GM12878 (cell line): ENCODE results near the gene CCDC6. TPM values are rescaled to one million over a fixed set of nuclear protein-coding genes. Genes with fewer than 3 reads are reported as not detected.

Experiments used
- ATAC-seq: fragments of 200-7000 bp; cut with Tn5 transposase; 3 replicates; pipeline ENCODE4 v1.9.1; 2020; ENCODE audit warnings: mild to moderate bottlenecking, moderate library complexity
- BruUV-seq: library from RNA; stranded (reverse); fragments of 400-500 nt; replicated peaks from 2 replicates; lab custom pipeline; 2021; lab: Mats Ljungman, UMichigan
- CTCF ChIA-PET: fragments of 300-600 bp; sonication (Branson Sonifier 250); formaldehyde crosslinking; extraction: SDS; loops from one replicate; lab custom pipeline; 2021; ENCODE audit warnings: inconsistent platforms; lab: Yijun Ruan, JAX
- POLR2A ChIA-PET: fragments of 350-600 bp; formaldehyde crosslinking; extraction: SDS; loops from one replicate; lab custom pipeline; 2021; ENCODE audit warnings: inconsistent platforms; lab: Charles Lee
- RAD21 ChIA-PET: fragments of 300-600 bp; sonication (Branson Sonifier 250); formaldehyde crosslinking; loops from one replicate; lab custom pipeline; 2023; ENCODE audit warnings: antibody characterized with exemption; ENCODE audit not compliant: unreplicated experiment; lab: Charles Lee
- SMC1A ChIA-PET: fragments of 300-600 bp; sonication (Branson Sonifier 250); formaldehyde crosslinking; loops from one replicate; lab custom pipeline; 2023; ENCODE audit not compliant: unreplicated experiment, uncharacterized antibody; lab: Charles Lee
- DNase-seq: peaks from one replicate; pipeline ENCODE4 v3.0.0-alpha.2; 2011; ENCODE audit warnings: low read depth, low spot score
- FAIRE-seq: peaks from 3 replicates; lab custom pipeline; 2011; peaks lifted over from hg19 to GRCh38; lab: Jason Lieb, UNC
- H2AFZ ChIP-seq: 2 replicates; pipeline ENCODE4 v1.6.0; 2011; ENCODE audit warnings: low read depth, low read length, control low read depth; ENCODE audit not compliant: control insufficient read depth
- H3K27ac ChIP-seq: 2 replicates; pipeline ENCODE4 v1.5.1; 2011; ENCODE audit warnings: control low read depth; ENCODE audit not compliant: control insufficient read depth, insufficient read depth
- H3K27me3 ChIP-seq, 2 experiments: replicated peaks in 1 of 2; 2 replicates each; pipeline versions ENCODE4 v1.6.0 to v1.6.1; 2011; ENCODE audit warnings: low read length in 1 of 2; ENCODE audit not compliant: control insufficient read depth in 2 of 2, insufficient read depth in 2 of 2
- H3K36me3 ChIP-seq, 2 experiments: 2 replicates each; pipeline ENCODE4 v1.5.1; 2011; ENCODE audit warnings: low read length in 1 of 2; ENCODE audit not compliant: control insufficient read depth in 2 of 2, insufficient read depth in 2 of 2
- H3K4me1 ChIP-seq: 2 replicates; pipeline ENCODE4 v1.6.1; 2011; ENCODE audit warnings: mild to moderate bottlenecking, low read length, moderate library complexity, mixed read lengths; ENCODE audit not compliant: control insufficient read depth, insufficient read depth
- H3K4me2 ChIP-seq: 2 replicates; pipeline ENCODE4 v1.6.0; 2011; ENCODE audit warnings: control low read depth; ENCODE audit not compliant: control insufficient read depth, insufficient read depth
- H3K4me3 ChIP-seq: fragments of 200-600 bp; sonication (generic); 2 replicates; pipeline ENCODE4 v1.5.1; 2016
- H3K79me2 ChIP-seq: 2 replicates; pipeline ENCODE4 v1.6.0; 2011; ENCODE audit warnings: low read length; ENCODE audit not compliant: control insufficient read depth, insufficient read depth
- H3K9ac ChIP-seq: 2 replicates; pipeline ENCODE4 v1.8.0; 2011; ENCODE audit warnings: low read length, control low read depth, mixed read lengths; ENCODE audit not compliant: control insufficient read depth, insufficient read depth
- H3K9me3 ChIP-seq: replicated peaks from 3 replicates; pipeline ENCODE4 v1.5.1; 2011; ENCODE audit warnings: mild to moderate bottlenecking, low read length; ENCODE audit not compliant: control insufficient read depth, insufficient read depth
- H4K20me1 ChIP-seq: 2 replicates; pipeline ENCODE4 v1.6.0; 2011; ENCODE audit not compliant: control insufficient read depth, insufficient read depth
- BRCA1 ChIP-seq: IDR thresholded peaks from 2 replicates; pipeline ENCODE4 v1.6.1; 2011; ENCODE audit warnings: low read depth, low read length, improper control_type of control experiment
- CHD1 ChIP-seq: IDR thresholded peaks from 2 replicates; pipeline ENCODE4 v1.6.1; 2012; ENCODE audit warnings: low read depth, low read length, improper control_type of control experiment
- ETV6 ChIP-seq, 2 experiments: fragments of 450-650 bp in 1 of 2; IDR thresholded peaks in 1 of 2; conservative IDR thresholded peaks in 1 of 2; 2 replicates each; pipeline ENCODE4 v1.6.1; 2014; ENCODE audit warnings: antibody characterized with exemption in 1 of 2, borderline replicate concordance in 1 of 2, low read depth in 1 of 2, mild to moderate bottlenecking in 1 of 2, moderate library complexity in 1 of 2
- MYC ChIP-seq: IDR thresholded peaks from 2 replicates; pipeline ENCODE4 v1.6.1; 2011; ENCODE audit warnings: mild to moderate bottlenecking, low read length, moderate library complexity, inconsistent platforms; ENCODE audit not compliant: insufficient read depth, insufficient replicate concordance, insufficient read length, severe bottlenecking
- PAX5 ChIP-seq: IDR thresholded peaks from 2 replicates; pipeline ENCODE4 v1.6.1; 2011; ENCODE audit warnings: low read depth, low read length, borderline replicate concordance
- POU2F2 ChIP-seq: IDR thresholded peaks from 3 replicates; pipeline ENCODE4 v1.6.1; 2011; ENCODE audit warnings: low read depth, mild to moderate bottlenecking, low read length, borderline replicate concordance
- RBBP5 ChIP-seq: fragments of 200-600 bp; sonication (generic); conservative IDR thresholded peaks from 2 replicates; pipeline ENCODE4 v1.6.1; 2016
- SUPT20H ChIP-seq: IDR thresholded peaks from 2 replicates; pipeline ENCODE4 v1.6.1; 2011; ENCODE audit warnings: low read depth, mild to moderate bottlenecking, low read length, moderate library complexity, borderline replicate concordance; ENCODE audit not compliant: control insufficient read depth
- TAF1 ChIP-seq: IDR thresholded peaks from 2 replicates; pipeline ENCODE4 v1.6.1; 2011; ENCODE audit warnings: mild to moderate bottlenecking, low read depth, low read length, borderline replicate concordance
- WGBS: methylation state at CpG from one replicate; pipeline ENCODE4 v1.1.6; 2016; ENCODE audit warnings: low lambda C conversion rate; ENCODE audit not compliant: insufficient replicate concordance, insufficient coverage; ENCODE audit errors: missing lambda C conversion rate; 5-methylcytosine and 5-hydroxymethylcytosine counted together
- in situ Hi-C: fragments of 300-500 bp; cut with MboI; formaldehyde crosslinking; loops from 9 replicates; pipeline ENCODE4 v1.14.3; 2018; ENCODE audit warnings: mixed read lengths
- intact Hi-C: fragments of 100-400 bp; cut with micrococcal nuclease; formaldehyde crosslinking; loops from one replicate; pipeline ENCODE4 v1.14.2; 2022; ENCODE audit not compliant: unreplicated experiment
- polyA plus RNA-seq, 11 experiments: library from polyadenylated mRNA; depleted of rRNA in 4 of 11; unstranded in 6 of 11; stranded (reverse) in 5 of 11; fragments of >200 nt; fragmentation: Nextera tagmentation in 4 of 11; fragmentation: Illumina TruSeq in 1 of 11; extraction: Ambion mirVana in 4 of 11; extraction: Trizol in 1 of 11; gene quantifications; 1 replicate in 1 of 11; 2 replicates in 10 of 11; pipeline versions ENCODE4 v1.2.1 to v1.2.3, GENCODE V29; 2011 to 2016; ENCODE audit warnings: inconsistent platforms in 2 of 11, missing spikeins in 2 of 11, low read depth in 1 of 11
- total RNA-seq, 4 experiments: library from RNA; depleted of rRNA in 3 of 4; stranded (reverse); fragments of >200 nt in 3 of 4; fragmentation: Illumina TruSeq in 1 of 4; extraction: Trizol in 1 of 4; gene quantifications; 2 replicates each; pipeline versions ENCODE4 v1.2.1 to v1.2.3, GENCODE V29; 2013 to 2021
- TF ChIP-seq, protein P1 (sequence below): fragments of 450-650 bp; IDR thresholded peaks from 2 replicates; pipeline ENCODE4 v1.6.1; 2017; ENCODE audit warnings: mild to moderate bottlenecking, low read depth, inconsistent platforms; ENCODE audit not compliant: poor library complexity, severe bottlenecking
- TF ChIP-seq, protein P2 (sequence below): fragments of 450-650 bp; IDR thresholded peaks from 2 replicates; pipeline ENCODE4 v1.6.1; 2016; ENCODE audit warnings: mild to moderate bottlenecking
- TF ChIP-seq, protein P3 (sequence below): fragments of 450-650 bp; conservative IDR thresholded peaks from 2 replicates; pipeline ENCODE4 v1.6.1; 2017; ENCODE audit warnings: mild to moderate bottlenecking, moderate library complexity
- TF ChIP-seq, protein P4 (sequence below): fragments of 450-650 bp; IDR thresholded peaks from 2 replicates; pipeline ENCODE4 v1.6.1; 2016; ENCODE audit warnings: mild to moderate bottlenecking
- TF ChIP-seq, protein P5 (sequence below): IDR thresholded peaks from 2 replicates; pipeline ENCODE4 v1.6.1; 2011; ENCODE audit warnings: low read depth, mild to moderate bottlenecking, low read length, moderate library complexity, borderline replicate concordance; ENCODE audit errors: extremely low read depth

The CCDC6 gene
- total and polyA plus RNA-seq, 10 of the 15 experiments (the other 5 are each of a cell fraction or from before 2014, with no cell fraction given), result 11.8 to 46.2 (median 26.7) TPM

DNA sequence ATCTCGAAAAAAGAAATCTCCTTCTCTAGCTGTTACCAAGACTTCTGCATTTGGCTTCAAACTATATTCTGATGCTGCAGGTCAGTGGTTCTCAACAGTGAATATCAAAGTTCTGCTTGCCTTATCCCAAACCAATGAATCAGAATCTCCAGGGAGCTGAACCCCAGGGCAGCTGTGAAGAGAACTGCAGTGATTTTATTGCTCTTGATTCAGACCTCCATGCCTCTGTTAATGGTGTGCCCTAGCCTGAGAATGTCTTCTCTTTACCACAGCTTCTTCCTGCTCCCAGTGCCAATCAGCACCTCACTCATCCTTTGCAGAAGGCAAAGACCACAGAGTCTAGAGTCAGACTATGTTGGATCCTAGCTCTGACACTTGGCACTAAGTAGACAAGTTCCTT is 106.9 kb downstream of the CCDC6 start (continued):
- TF ChIP-seq, protein P1, sequence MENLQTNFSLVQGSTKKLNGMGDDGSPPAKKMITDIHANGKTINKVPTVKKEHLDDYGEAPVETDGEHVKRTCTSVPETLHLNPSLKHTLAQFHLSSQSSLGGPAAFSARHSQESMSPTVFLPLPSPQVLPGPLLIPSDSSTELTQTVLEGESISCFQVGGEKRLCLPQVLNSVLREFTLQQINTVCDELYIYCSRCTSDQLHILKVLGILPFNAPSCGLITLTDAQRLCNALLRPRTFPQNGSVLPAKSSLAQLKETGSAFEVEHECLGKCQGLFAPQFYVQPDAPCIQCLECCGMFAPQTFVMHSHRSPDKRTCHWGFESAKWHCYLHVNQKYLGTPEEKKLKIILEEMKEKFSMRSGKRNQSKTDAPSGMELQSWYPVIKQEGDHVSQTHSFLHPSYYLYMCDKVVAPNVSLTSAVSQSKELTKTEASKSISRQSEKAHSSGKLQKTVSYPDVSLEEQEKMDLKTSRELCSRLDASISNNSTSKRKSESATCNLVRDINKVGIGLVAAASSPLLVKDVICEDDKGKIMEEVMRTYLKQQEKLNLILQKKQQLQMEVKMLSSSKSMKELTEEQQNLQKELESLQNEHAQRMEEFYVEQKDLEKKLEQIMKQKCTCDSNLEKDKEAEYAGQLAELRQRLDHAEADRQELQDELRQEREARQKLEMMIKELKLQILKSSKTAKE, result no peak

DNA sequence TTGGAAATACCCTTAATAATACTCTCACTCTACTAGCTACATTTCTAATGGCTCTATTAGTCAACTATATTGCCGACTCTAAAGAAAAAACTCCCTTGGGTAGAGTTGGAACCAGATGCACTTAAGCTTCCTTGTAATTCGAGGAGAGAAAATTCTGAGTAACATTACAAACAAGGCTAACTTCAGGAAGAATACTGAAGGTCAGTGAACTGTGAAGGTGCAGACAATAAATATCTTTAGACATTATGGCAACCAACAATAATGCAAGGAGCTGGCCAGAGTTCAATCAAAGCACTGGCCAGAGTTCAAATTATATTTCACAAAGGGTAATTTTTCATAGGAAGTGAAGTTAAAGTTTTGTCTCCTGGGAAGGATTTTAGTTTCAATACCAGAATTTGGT is 112.4 kb downstream of the CCDC6 start:
- Histone ChIP-seq H4K20me1 (no peaks in the 10 kb centered on the region), H3K9me3 (no peaks in the 10 kb centered on the region), H3K9ac (no peak overlapping the region), H3K4me1 (no peaks in the 10 kb centered on the region), H3K27me3 (no peaks in the 10 kb centered on the region), H3K4me2 (no peak overlapping the region), H3K36me3 (peaks cover 6 to 15% of the 10 kb centered on the region in 2 experiments; a peak in 3 of 4 replicates), H3K79me2 (no peaks in the 10 kb centered on the region), H2AFZ (no peak overlapping the region), H3K4me3 (no peak overlapping the region), H3K27ac (no peak overlapping the region)
- in situ Hi-C loops (no loop called here), intact Hi-C loops (no loop called here)
- SMC1A ChIA-PET, result interaction anchor here (1.0 to 1.2 kb wide), 2 partner anchors 17 to 30 kb away, joined by 3 read pairs; no protein-coding TSS in a partner anchor
- 53% methylated on average over 2 of the region's 2 CpGs for WGBS
- FAIRE-seq (no peak), DNase-seq (no peak), ATAC-seq (no peak)
- RAD21 ChIA-PET, result no interaction called here
- CTCF ChIA-PET, result interaction anchor here (1.3 to 1.6 kb wide), 3 partner anchors 15 to 1011 kb away, joined by 3 to 4 read pairs (median 3); no protein-coding TSS in a partner anchor
- no TSS peak for BruUV-seq
- POLR2A ChIA-PET, result interaction anchor here (1.0 kb wide), 1 partner anchor 30 kb away, joined by 3 read pairs; no protein-coding TSS in a partner anchor
- TF ChIP-seq RBBP5 (no peak), CHD1 (no peak), ETV6 (conservative IDR thresholded peaks at IDR 0.05 in 1 of 2, IDR thresholded peaks at IDR 0.05 in 1 of 2; ENCODE audit: borderline replicate concordance in 1 of 2, low read depth in 1 of 2) (no peak), SUPT20H (no peak), BRCA1 (no peak), MYC (no peak), PAX5 (no peak), TAF1 (no peak), POU2F2 (no peak)
- TF ChIP-seq, protein P2, sequence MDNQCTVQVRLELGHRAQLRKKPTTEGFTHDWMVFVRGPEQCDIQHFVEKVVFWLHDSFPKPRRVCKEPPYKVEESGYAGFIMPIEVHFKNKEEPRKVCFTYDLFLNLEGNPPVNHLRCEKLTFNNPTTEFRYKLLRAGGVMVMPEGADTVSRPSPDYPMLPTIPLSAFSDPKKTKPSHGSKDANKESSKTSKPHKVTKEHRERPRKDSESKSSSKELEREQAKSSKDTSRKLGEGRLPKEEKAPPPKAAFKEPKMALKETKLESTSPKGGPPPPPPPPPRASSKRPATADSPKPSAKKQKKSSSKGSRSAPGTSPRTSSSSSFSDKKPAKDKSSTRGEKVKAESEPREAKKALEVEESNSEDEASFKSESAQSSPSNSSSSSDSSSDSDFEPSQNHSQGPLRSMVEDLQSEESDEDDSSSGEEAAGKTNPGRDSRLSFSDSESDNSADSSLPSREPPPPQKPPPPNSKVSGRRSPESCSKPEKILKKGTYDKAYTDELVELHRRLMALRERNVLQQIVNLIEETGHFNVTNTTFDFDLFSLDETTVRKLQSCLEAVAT, result no peak
- TF ChIP-seq, protein P3, sequence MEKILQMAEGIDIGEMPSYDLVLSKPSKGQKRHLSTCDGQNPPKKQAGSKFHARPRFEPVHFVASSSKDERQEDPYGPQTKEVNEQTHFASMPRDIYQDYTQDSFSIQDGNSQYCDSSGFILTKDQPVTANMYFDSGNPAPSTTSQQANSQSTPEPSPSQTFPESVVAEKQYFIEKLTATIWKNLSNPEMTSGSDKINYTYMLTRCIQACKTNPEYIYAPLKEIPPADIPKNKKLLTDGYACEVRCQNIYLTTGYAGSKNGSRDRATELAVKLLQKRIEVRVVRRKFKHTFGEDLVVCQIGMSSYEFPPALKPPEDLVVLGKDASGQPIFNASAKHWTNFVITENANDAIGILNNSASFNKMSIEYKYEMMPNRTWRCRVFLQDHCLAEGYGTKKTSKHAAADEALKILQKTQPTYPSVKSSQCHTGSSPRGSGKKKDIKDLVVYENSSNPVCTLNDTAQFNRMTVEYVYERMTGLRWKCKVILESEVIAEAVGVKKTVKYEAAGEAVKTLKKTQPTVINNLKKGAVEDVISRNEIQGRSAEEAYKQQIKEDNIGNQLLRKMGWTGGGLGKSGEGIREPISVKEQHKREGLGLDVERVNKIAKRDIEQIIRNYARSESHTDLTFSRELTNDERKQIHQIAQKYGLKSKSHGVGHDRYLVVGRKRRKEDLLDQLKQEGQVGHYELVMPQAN, result no peak
- TF ChIP-seq, protein P4, sequence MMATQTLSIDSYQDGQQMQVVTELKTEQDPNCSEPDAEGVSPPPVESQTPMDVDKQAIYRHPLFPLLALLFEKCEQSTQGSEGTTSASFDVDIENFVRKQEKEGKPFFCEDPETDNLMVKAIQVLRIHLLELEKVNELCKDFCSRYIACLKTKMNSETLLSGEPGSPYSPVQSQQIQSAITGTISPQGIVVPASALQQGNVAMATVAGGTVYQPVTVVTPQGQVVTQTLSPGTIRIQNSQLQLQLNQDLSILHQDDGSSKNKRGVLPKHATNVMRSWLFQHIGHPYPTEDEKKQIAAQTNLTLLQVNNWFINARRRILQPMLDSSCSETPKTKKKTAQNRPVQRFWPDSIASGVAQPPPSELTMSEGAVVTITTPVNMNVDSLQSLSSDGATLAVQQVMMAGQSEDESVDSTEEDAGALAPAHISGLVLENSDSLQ, result no peak
- TF ChIP-seq, protein P5, sequence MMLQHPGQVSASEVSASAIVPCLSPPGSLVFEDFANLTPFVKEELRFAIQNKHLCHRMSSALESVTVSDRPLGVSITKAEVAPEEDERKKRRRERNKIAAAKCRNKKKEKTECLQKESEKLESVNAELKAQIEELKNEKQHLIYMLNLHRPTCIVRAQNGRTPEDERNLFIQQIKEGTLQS, result no peak
